GM21717 (cell line): ENCODE results near the gene RCOR1.

Experiments used
- ATAC-seq: cut with Tn5 transposase; IDR thresholded peaks from one replicate; pipeline ENCODE4 v1.9.1; 2021; ENCODE audit warnings: mild to moderate bottlenecking, moderate library complexity; ENCODE audit not compliant: unreplicated experiment

RCOR1 gene

GRCh38 chr14:102708494-102708893 is 116.0 kb downstream of the RCOR1 start:
- no peak for ATAC-seq

DNA sequence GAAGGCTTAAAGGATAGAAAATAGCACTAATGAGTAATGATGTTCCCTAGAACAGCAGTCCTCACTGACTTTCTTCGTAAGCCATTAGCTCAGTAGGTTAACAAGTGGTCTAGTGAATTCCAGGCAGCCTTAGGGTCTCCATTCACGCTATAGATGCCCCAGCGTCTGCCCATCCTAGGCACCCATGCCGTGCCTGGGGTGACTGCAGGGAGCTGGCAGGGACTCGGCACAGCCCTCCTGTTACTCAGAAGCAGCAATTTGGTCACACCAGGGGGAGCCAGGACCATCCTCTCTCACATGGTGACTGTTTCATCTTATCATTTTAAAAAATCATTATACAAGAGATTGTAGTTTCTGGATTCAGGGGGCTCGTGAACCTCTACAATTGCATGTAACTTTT is 118.8 kb downstream of the RCOR1 start:
- no peak for ATAC-seq

DNA sequence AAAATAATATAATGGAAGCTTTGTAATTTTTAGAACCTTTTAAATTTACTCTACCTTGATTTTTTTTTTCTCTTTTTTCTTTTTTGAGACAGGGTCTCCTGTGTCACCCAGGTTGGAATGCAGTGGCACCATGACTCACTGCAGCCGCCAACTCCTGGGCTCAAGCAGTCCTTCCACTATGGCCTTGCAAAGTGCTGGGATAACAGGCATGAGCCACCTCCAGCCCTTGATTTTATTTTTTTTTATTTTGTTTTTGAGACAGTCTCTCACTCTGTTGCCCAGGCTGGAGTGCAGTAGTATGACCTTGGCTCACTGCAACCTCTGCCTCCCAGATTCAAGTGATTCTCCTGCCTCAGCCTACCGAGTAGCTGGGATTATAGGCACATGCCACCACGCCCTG is 119.5 kb downstream of the RCOR1 start:
- ATAC-seq, result no peak

DNA sequence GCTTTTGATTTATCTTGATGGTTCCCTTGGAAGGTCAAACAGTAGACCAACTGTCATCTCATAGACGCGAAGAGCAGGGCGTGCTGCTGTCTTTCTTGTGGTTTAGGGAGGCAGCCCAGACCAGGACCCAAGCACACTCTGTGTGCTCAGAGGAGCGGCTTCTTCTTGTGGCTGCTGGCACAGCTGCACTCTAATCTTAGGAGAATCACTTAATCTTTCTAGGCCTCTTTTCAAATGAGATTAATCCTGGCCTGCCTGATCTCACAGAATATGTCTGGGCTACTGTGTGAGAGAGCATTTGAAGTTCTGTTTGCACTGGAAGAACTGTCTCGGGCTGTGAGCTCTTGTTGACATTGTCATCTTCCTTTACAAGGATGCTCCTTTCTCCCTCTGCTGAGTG is 124.8 kb downstream of the RCOR1 start:
- no peak for ATAC-seq

GRCh38 chr14:102722646-102723045 is 130.2 kb downstream of the RCOR1 start:
- no peak for ATAC-seq

- no peak for ATAC-seq
These were observed 131.2 kb downstream of the RCOR1 start for GRCh38 chr14:102723650-102724049.

GRCh38 chr14:102726191-102726949 is 133.9 kb downstream of the RCOR1 start:
- no peak for ATAC-seq

- no peak for ATAC-seq
These were observed 135.1 kb downstream of the RCOR1 start for GRCh38 chr14:102727336-102728095.

DNA sequence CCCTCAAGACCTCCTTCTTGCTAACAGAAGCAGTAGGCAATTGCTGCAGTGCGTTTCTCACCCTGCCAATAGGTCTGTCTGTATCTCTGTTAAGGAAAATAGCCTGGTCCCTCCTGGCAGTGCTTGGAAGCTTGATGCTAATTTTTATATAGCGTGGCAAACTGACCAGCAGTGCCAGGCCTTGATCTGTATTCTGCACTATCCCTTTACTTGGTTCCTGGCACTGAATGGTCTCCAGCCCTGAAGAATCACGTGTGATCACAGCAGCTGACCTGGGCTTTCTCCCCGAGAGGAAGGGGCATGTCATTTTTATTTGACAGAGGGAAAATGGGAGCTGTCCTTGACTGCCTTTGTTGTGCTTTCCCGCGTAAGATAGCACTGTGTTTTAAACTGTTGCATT is 136.1 kb downstream of the RCOR1 start:
- ATAC-seq, result no peak

DNA sequence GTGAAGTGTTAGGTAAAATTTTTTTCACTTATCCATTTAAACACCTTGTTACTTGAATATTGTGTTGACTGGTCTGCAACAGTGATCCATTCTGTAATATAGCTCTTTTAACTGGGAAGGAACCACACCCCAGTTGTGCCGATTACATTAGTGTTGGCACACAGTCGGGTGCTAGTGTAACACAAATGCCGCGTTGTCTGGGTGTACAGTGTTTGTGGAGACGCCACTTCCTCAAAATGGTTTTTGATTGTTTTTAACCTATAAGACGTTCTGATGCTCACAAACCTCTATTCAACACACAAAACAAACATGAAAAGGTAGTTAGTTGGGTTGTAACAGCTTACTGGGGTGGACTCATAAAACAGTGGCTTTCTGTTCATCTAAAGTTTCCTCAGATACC is 136.8 kb downstream of the RCOR1 start:
- no peak for ATAC-seq

- no peak for ATAC-seq
These were observed 137.4 kb downstream of the RCOR1 start for GRCh38 chr14:102729825-102730224.

DNA sequence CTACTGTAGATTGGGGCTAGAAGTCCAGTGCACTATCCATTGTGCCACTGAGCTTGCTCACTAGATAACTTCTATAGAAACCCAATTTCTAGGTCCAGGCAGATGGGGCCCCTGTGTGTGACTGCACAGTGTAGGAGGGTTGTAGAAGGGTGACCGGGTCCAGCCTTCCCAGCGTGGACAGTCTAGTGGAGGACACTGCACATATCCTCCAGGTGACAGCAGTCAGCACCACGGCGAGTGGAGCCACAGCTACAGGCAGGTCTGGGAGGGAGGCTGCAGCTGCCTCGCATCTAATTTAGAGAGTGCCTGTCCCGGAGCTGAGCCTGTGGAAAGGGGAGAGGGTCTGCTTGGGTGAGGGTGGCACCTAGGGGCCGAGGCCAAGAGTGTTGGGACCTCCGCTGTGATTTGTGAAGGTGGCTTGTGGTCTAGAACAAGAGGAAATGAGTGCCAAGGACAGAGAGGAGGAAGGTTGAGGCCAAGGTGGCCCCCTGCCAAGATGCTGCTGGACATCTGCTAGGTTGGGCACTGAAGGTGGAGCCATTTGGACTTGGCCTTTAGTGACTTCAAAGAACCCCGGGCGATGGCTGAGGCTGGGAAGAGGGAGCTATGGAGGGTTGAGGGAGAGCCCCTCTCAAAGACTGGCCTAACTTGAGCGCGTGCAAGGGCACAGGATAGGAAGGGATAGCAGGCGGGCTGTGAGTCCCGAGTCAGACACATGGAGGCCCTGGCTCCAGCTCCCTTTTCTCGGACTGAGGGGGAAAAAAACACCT is 138.8 kb downstream of the RCOR1 start:
- ATAC-seq, result no peak

DNA sequence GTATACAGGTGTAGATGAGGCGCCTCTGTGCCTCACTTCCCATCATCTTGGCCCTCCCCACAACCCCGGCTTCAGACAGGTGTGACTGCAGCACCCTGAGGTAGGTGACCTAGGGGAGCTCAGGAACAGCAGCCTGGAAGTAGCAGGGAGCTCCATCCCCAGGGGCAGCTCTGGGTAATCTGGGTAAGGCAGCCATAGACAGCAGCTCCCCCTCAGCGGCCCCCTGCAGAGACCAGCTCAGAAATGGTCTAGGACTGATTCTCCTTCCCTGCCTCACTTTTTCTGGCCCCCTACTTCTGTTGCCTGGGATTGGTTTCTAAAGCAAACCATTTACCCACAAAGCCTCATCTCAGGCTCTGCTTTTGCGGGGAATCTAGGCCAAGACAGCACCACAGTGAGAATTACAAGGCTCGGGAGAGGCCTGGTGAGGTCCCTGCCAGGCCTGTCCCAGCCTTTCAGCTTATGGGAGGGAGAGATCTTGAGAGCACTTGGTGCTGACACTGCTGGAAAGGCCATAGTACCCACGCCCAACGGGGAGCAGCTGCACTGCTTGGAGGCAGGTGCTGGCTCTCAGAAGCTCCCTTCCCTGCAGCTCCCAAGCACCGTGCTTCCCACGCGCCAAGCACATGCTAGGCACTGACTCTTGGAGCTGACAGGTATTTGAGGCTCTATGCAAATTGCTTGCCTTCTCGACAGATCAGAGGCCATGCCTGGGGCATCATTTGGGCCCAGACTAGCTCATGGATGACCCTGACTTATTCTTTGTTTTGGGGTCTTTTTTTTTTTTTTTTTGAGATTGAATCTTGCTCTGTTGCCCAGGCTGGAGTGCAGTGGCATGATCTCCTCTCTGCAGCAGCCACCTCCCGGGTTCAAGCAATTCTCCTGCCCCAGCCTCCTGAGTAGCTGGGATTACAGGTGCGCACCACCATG is 139.7 kb downstream of the RCOR1 start:
- no peak for ATAC-seq

DNA sequence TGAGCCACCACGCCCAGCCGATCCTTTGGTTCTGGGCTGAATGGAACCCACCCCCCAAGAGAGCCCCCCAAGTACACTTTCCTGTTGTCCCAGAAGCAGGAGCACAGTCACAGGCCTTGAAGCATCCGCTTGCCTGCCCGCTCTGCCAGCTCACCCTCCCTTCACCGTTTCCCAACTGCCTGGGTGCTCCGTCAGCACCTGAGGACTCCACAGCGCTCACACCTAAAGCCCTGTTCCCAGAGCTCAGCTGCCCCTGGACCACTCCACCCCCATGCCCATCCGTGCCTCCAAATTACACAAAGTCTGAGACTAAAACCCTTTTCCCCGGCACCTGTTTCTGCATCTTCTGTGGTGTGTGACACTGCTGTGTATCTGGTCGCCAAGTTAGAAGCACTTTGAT is 140.5 kb downstream of the RCOR1 start:
- no peak for ATAC-seq

- no peak for ATAC-seq
These were observed 140.9 kb downstream of the RCOR1 start for GRCh38 chr14:102733326-102733725.

GRCh38 chr14:102734436-102734835 is 142.0 kb downstream of the RCOR1 start:
- ATAC-seq, result no peak

DNA sequence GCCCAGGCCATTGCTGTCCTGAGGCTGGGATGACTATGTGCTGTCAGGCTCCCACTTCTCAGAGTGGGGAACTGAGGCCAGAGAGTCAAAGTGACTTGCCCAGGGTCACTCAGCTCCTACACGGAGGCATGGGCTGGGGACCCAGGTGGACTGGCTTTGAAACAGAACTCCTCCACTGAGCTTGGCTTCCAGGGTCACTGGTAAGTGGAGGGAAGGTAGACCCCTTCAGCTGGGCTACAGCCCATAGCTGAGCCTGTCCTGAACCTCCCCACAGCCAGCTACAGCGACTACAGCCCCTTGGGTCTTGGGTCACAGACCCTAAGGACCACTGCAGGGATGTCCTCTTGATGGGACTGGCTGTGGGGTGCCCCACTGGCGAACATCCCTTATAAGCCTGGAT is 144.5 kb downstream of the RCOR1 start:
- no peak for ATAC-seq

GRCh38 chr14:102737402-102738372 is 145.2 kb downstream of the RCOR1 start:
- ATAC-seq, result no peak

DNA sequence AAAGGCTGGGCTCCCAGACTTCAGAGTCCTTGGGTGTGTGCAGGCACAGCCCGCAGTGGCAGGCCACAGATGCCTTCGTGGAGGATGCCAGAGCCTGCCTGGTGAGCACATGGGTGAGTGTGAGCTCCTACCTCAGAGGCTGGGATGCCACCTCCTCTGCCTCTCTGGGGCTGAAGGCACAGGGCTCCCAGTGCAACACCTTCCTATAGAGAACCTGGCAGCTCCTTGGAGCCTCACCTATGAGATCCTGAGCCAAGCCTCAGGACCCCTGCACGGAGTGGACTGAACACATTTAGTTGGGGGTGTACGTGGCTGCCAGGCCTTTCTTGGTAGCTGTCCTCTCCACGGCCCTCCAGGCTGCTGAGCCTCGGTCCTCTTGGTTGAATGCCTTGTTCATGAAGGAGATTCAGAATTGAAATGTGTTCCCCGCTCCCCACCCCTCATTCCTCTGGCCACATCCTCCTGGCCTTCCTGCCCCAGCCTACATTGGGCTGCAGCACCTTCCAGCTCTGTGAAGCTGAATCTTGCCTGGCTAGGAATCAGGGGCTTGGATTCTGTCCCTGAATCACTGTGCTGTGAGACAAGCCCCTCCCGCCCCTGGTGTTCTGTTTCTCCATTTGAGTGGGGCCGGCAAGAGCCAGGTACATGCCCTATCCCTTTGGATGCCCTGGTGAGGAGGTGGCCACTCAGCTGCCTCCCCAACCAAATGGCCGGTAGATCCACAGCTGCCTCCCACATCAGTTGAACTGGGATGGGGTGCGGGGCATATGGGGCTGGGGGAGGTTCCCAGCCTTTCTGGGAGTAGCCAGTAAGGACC is 146.1 kb downstream of the RCOR1 start:
- no peak for ATAC-seq
